NCI-H526 treated with DMSO at 0.1 percent for 48 hours (cell line): ENCODE data around the gene NUDT1.

Source experiments
- DNase-seq: peaks from one replicate; lab custom pipeline; 2025; lab: John Stamatoyannopoulos, UW

The NUDT1 gene

DNA sequence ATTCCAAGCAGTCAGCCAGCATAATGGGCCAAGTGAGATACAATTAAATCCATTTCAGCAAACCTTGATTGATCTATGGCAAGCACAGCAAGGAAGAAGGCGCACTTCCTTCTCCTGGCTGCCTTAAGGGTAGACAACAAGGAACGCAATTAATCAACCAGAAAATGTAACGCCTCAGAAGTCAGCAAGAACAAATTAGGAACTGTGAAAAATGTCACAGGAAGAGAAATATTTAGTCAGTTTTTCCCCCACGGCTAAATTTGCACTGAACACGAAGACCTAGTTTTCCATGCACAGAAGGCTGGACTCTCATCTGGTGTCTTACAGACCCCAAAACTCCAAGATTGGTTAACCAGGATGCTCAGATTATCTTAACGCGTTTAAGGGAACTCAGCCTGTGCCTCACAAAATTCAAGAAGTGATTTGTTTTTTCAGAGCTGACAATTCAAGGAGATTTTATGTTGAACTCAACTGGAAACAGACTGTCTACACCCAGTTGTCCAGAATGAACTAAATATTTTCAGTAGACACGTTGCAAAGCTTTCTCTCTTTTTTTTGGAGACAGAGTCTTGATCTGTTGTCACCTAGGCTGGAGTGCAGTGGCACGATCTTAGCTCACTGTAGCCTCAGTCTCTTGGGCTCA lies 58.0 kb downstream of the NUDT1 start:
- DNase-seq = no peak
